Motor neuron (in vitro differentiated cells): ENCODE results near the gene PTGIR. TPM values are rescaled to one million over a fixed set of nuclear protein-coding genes. Genes with fewer than 3 reads are reported as not detected.
A peak's percentile ranks its signal among the peaks of the same experiment; 100 is the strongest.

Experiments
- ATAC-seq, 8 experiments: fragments of 200-7000 bp; cut with Tn5 transposase; replicated peaks in 6 of 8; 2 replicates each; pipeline ENCODE4 v1.8.0; 2021; ENCODE audit warnings: mild to moderate bottlenecking in 8 of 8, moderate library complexity in 8 of 8
- H3K27ac ChIP-seq, 2 donors: fragments of 250-450 bp; sonication (Bioruptor Pico); 2 replicates each; pipeline ENCODE4 v1.9.0; 2021; ENCODE audit warnings: antibody characterized with exemption in 2 of 2, mild to moderate bottlenecking in 2 of 2, moderate library complexity in 1 of 2
- H3K4me1 ChIP-seq, 2 donors: fragments of 250-450 bp; sonication (Bioruptor Pico); replicated peaks in 1 of 2; 2 replicates each; pipeline ENCODE4 v1.6.1; 2021; ENCODE audit warnings: antibody characterized with exemption in 2 of 2, mild to moderate bottlenecking in 2 of 2, moderate library complexity in 1 of 2
- H3K4me3 ChIP-seq, 5 donors: fragments of 250-450 bp; sonication (Bioruptor Pico); 2 replicates each; pipeline ENCODE4 v1.9.0; 2021; ENCODE audit warnings: antibody characterized with exemption in 5 of 5, mild to moderate bottlenecking in 5 of 5, moderate library complexity in 4 of 5
- WGBS, 10 experiments: fragments of 450-650 bp; shearing (Covaris generic); methylation state at CpG; one replicate each; pipeline ENCODE4 v1.0.0; 2022; 5-methylcytosine and 5-hydroxymethylcytosine counted together
- in situ Hi-C, 9 experiments: fragments of 400-800 bp; cut with MboI; loops; one replicate each; pipeline ENCODE4 v1.15.0; 2021; ENCODE audit warnings: low sequenced_read_pairs in 9 of 9, low pct_unique_long_range_greater_than_20kb in 2 of 9; ENCODE audit not compliant: unreplicated experiment in 9 of 9
- total RNA-seq, 8 experiments: library from RNA; unstranded; fragments of 300-600 nt; gene quantifications; 2 replicates each; pipeline versions ENCODE4 v1.2.3 to v1.2.4, GENCODE V29; 2022

Gene PTGIR
- total RNA-seq, 8 experiments from 2014 or later = 0.27 to 1.7 (median 0.51) TPM; not detected in 1

- Histone ChIP-seq H3K27ac (peak overlapping the region; percentile 100), H3K4me1 (peaks cover 18 to 21% of the 10 kb centered on the region in 2 donors), H3K4me3 (peak overlapping the region; percentile 55 to 99 (median 73))
- ATAC-seq = peak in 3 of 8 experiments; percentile 2 to 7 (median 3)
- in situ Hi-C loops = loop anchor here in 1 of 9 experiments (25.0 kb wide), 1 partner anchor 235 kb away; no protein-coding TSS in a partner anchor
- 0 to 40% (median 12%) methylated on average over 1 to 12 of the region's 23 CpGs; no CpG with 5 or more reads in 6 of the 10 experiments for WGBS, 10 experiments
These were observed 22.3 kb downstream of the PTGIR start for GRCh38 chr19:46602392-46603194.

GRCh38 chr19:46601318-46602224 lies 23.3 kb downstream of the PTGIR start, which contains the start of gene CALM3:
CALM3 (plus strand) TSS chr19:46601330; CDS start chr19:46601435, 105 bp downstream.
- peak within 1 kb of the TSS; percentile 55 to 99 (median 73) for H3K4me3 ChIP-seq
- peak within 1 kb of the TSS; percentile 100 for H3K27ac ChIP-seq
- in situ Hi-C loops = loop anchor here in 1 of 9 experiments (25.0 kb wide), 1 partner anchor 236 kb away; no protein-coding TSS in a partner anchor
- WGBS, 10 experiments = 0% methylated on average over 1 to 3 of the region's 51 CpGs; no CpG with 5 or more reads in 8 of the 10 experiments
- H3K4me1 ChIP-seq = peaks cover 18 to 21% of the 10 kb centered on the region in 2 donors
- peak in 3 of 8 experiments; percentile 2 to 7 (median 3) for ATAC-seq

- WGBS, 10 experiments = 0 to 17% (median 0%) methylated on average over 1 to 19 of the region's 93 CpGs; no CpG with 5 or more reads in 3 of the 10 experiments
- Histone ChIP-seq H3K4me1 (peaks cover 18 to 21% of the 10 kb centered on the region in 2 donors), H3K4me3 (peak overlapping the region; percentile 55 to 99 (median 73)), H3K27ac (peak overlapping the region; percentile 100)
- in situ Hi-C loops = loop anchor here in 1 of 9 experiments (25.0 kb wide), 1 partner anchor 237 kb away; no protein-coding TSS in a partner anchor
- ATAC-seq = peak; percentile 84 to 91 (median 88)
These were observed 24.2 kb downstream of the PTGIR start for GRCh38 chr19:46600384-46601317.

GRCh38 chr19:46599716-46600373 lies 25.0 kb downstream of the PTGIR start:
- no peak for ATAC-seq
- 33 to 92% (median 77%) methylated on average over 1 to 5 of the region's 9 CpGs; no CpG with 5 or more reads in 5 of the 10 experiments for WGBS, 10 experiments
- Histone ChIP-seq H3K4me1 (peaks cover 18% of the 10 kb centered on the region in 2 donors), H3K4me3 (peak overlapping the region; percentile 55 to 99 (median 73)), H3K27ac (peak overlapping the region; percentile 100)
- in situ Hi-C loops = loop anchor here in 1 of 9 experiments (25.0 kb wide), 1 partner anchor 237 kb away; no protein-coding TSS in a partner anchor

- in situ Hi-C loops = no loop called here
- H3K4me3 ChIP-seq = no peak overlapping the region
- 68 to 100% (median 90%) methylated on average over 2 to 4 of the region's 4 CpGs for WGBS, 10 experiments
- peaks cover 8 to 9% of the 10 kb centered on the region in 2 donors for H3K4me1 ChIP-seq
- no peak overlapping the region for H3K27ac ChIP-seq
- ATAC-seq = no peak
These were observed 26.4 kb downstream of the PTGIR start for GRCh38 chr19:46598372-46598917.

- Histone ChIP-seq H3K4me3 (no peak overlapping the region), H3K4me1 (no peaks in the 10 kb centered on the region), H3K27ac (no peak overlapping the region)
- in situ Hi-C loops = no loop called here
- WGBS, 10 experiments = 29 to 71% (median 53%) methylated on average over 1 to 6 of the region's 6 CpGs; no CpG with 5 or more reads in 1 of the 10 experiments
- ATAC-seq = no peak
These were observed 28.9 kb downstream of the PTGIR start for GRCh38 chr19:46596008-46596407.

GRCh38 chr19:46591870-46592269 lies 33.0 kb downstream of the PTGIR start:
- 66 to 92% (median 82%) methylated on average over 2 to 3 of the region's 3 CpGs; no CpG with 5 or more reads in 4 of the 10 experiments for WGBS, 10 experiments
- H3K4me3 ChIP-seq = no peak overlapping the region
- in situ Hi-C loops = no loop called here
- ATAC-seq = no peak
- no peaks in the 10 kb centered on the region for H3K4me1 ChIP-seq
- H3K27ac ChIP-seq = no peak overlapping the region

- WGBS, 10 experiments = 85 to 100% (median 96%) methylated on average over 1 to 4 of the region's 4 CpGs; no CpG with 5 or more reads in 1 of the 10 experiments
- in situ Hi-C loops = no loop called here
- ATAC-seq = no peak
- Histone ChIP-seq H3K4me1 (no peaks in the 10 kb centered on the region), H3K4me3 (no peak overlapping the region), H3K27ac (no peak overlapping the region)
These were observed 33.6 kb downstream of the PTGIR start for GRCh38 chr19:46591254-46591653.

GRCh38 chr19:46587861-46588260 lies 37.0 kb downstream of the PTGIR start:
- in situ Hi-C loops = no loop called here
- ATAC-seq = no peak
- Histone ChIP-seq H3K4me1 (no peaks in the 10 kb centered on the region), H3K27ac (no peak overlapping the region), H3K4me3 (no peak overlapping the region)
- WGBS, 10 experiments = 20 to 88% (median 68%) methylated on average over 1 to 3 of the region's 3 CpGs; no CpG with 5 or more reads in 4 of the 10 experiments

GRCh38 chr19:46586294-46586693 lies 38.6 kb downstream of the PTGIR start:
- 69 to 92% (median 78%) methylated on average over 2 to 4 of the region's 4 CpGs; no CpG with 5 or more reads in 3 of the 10 experiments for WGBS, 10 experiments
- Histone ChIP-seq H3K4me1 (no peaks in the 10 kb centered on the region), H3K27ac (no peak overlapping the region), H3K4me3 (no peak overlapping the region)
- no peak for ATAC-seq
- in situ Hi-C loops = no loop called here

- ATAC-seq = no peak
- in situ Hi-C loops = no loop called here
- 13 to 92% (median 57%) methylated on average over 1 of the region's 1 CpG; no CpG with 5 or more reads in 1 of the 10 experiments for WGBS, 10 experiments
These were observed 39.4 kb downstream of the PTGIR start for GRCh38 chr19:46585539-46585938.

More at GRCh38 chr19:46585539-46585938, 39.4 kb downstream of the PTGIR start:
- H3K4me1 ChIP-seq = no peaks in the 10 kb centered on the region
- no peak overlapping the region for H3K27ac ChIP-seq
- H3K4me3 ChIP-seq = no peak overlapping the region
